HepG2 (cell line): Measurements from ENCODE around the gene SLC8B1. TPM values are rescaled to one million over a fixed set of nuclear protein-coding genes. Genes with fewer than 3 reads are reported as not detected.

Source experiments
- ARID4A ChIP-seq: sonication (generic); formaldehyde crosslinking; IDR thresholded peaks from 2 replicates; pipeline ENCODE4 v1.5.0; 2020; ENCODE audit warnings: mild to moderate bottlenecking, missing genetic modification reagents, borderline replicate concordance
- DBP ChIP-seq: sonication (generic); formaldehyde crosslinking; IDR thresholded peaks from 2 replicates; pipeline ENCODE4 v1.4.0; 2020; ENCODE audit warnings: missing genetic modification reagents; ENCODE audit errors: not compliant biosample characterization
- IKZF4 ChIP-seq: sonication (generic); formaldehyde crosslinking; IDR thresholded peaks from 2 replicates; pipeline ENCODE4 v1.5.1; 2020; ENCODE audit warnings: borderline replicate concordance, mild to moderate bottlenecking, low read depth, missing genetic modification reagents; ENCODE audit errors: not compliant biosample characterization
- KDM2A ChIP-seq: sonication (generic); formaldehyde crosslinking; IDR thresholded peaks from 2 replicates; pipeline ENCODE4 v1.4.0; 2020; ENCODE audit warnings: low read depth, missing genetic modification reagents, borderline replicate concordance
- KLF16 ChIP-seq, 2 experiments: sonication (generic) in 1 of 2; formaldehyde crosslinking in 1 of 2; IDR thresholded peaks; 2 replicates each; pipeline versions ENCODE4 v1.6.1 to v1.8.0; 2016 to 2023; ENCODE audit warnings: missing genetic modification reagents in 2 of 2, missing compliant biosample characterization in 1 of 2
- MED1 ChIP-seq: sonication (generic); formaldehyde crosslinking; IDR thresholded peaks from 2 replicates; pipeline ENCODE4 v1.4.0; 2020; ENCODE audit warnings: missing genetic modification reagents
- MNT ChIP-seq: fragments of 450-650 bp; IDR thresholded peaks from 2 replicates; pipeline ENCODE4 v1.6.1; 2016
- MTF2 ChIP-seq: sonication (generic); formaldehyde crosslinking; IDR thresholded peaks from 2 replicates; pipeline ENCODE4 v1.5.0; 2020; ENCODE audit warnings: missing genetic modification reagents, borderline replicate concordance
- MXI1 ChIP-seq: IDR thresholded peaks from 3 replicates; pipeline ENCODE4 v1.6.1; 2012; ENCODE audit warnings: low read depth, low read length, inconsistent platforms, borderline replicate concordance
- NCOA2 ChIP-seq: sonication (generic); formaldehyde crosslinking; IDR thresholded peaks from 2 replicates; pipeline ENCODE4 v1.8.0; 2022; ENCODE audit warnings: inconsistent platforms
- NR2C2 ChIP-seq: sonication (generic); formaldehyde crosslinking; IDR thresholded peaks from 2 replicates; pipeline ENCODE4 v1.4.0; 2020; ENCODE audit warnings: missing genetic modification reagents, mild to moderate bottlenecking, moderate library complexity, borderline replicate concordance
- SIN3A ChIP-seq: IDR thresholded peaks from 2 replicates; pipeline ENCODE4 v1.6.1; 2011; ENCODE audit warnings: low read depth, mild to moderate bottlenecking, control low read depth, low read length, borderline replicate concordance
- SMC3 ChIP-seq: IDR thresholded peaks from 2 replicates; pipeline ENCODE4 v1.6.1; 2011; ENCODE audit warnings: low read length, improper control_type of control experiment
- SOX13 ChIP-seq, 3 experiments: fragments of 450-650 bp in 1 of 3; sonication (generic) in 1 of 3; formaldehyde crosslinking in 1 of 3; IDR thresholded peaks in 2 of 3; conservative IDR thresholded peaks in 1 of 3; 2 replicates each; pipeline versions ENCODE4 v1.5.0 to v1.6.1; 2016 to 2020; ENCODE audit warnings: antibody characterized with exemption in 1 of 3, mild to moderate bottlenecking in 1 of 3, missing compliant biosample characterization in 1 of 3, missing genetic modification reagents in 1 of 3, moderate library complexity in 1 of 3
- SPEN ChIP-seq: sonication (generic); formaldehyde crosslinking; IDR thresholded peaks from 2 replicates; pipeline ENCODE4 v1.5.1; 2020; ENCODE audit warnings: low read depth, mild to moderate bottlenecking, missing genetic modification reagents
- TBL1XR1 ChIP-seq: fragments of 150-350 bp; IDR thresholded peaks from 2 replicates; pipeline ENCODE4 v1.6.1; 2014; ENCODE audit warnings: borderline replicate concordance, low read length; ENCODE audit not compliant: partially characterized antibody
- TCF12 ChIP-seq, 2 experiments: fragments of 450-650 bp in 1 of 2; sonication (generic) in 1 of 2; formaldehyde crosslinking in 1 of 2; IDR thresholded peaks; 2 replicates each; pipeline versions ENCODE4 v1.6.1 to v1.8.0; 2017 to 2022; ENCODE audit warnings: antibody characterized with exemption in 1 of 2, mild to moderate bottlenecking in 1 of 2, missing genetic modification reagents in 1 of 2, moderate library complexity in 1 of 2
- ZNF235 ChIP-seq: sonication (generic); formaldehyde crosslinking; IDR thresholded peaks from 2 replicates; pipeline ENCODE4 v1.8.1; 2023; ENCODE audit warnings: mild to moderate bottlenecking, missing genetic modification reagents, borderline replicate concordance
- ZNF616 ChIP-seq: sonication (generic); formaldehyde crosslinking; IDR thresholded peaks from 2 replicates; pipeline ENCODE4 v1.5.0; 2020; ENCODE audit warnings: low read depth, mild to moderate bottlenecking, missing genetic modification reagents
- ZNF839 ChIP-seq: sonication (generic); formaldehyde crosslinking; IDR thresholded peaks from 2 replicates; pipeline ENCODE4 v1.4.0; 2020; ENCODE audit warnings: missing genetic modification reagents, mild to moderate bottlenecking, borderline replicate concordance
- polyA plus RNA-seq, 8 experiments: library from polyadenylated mRNA; depleted of rRNA in 3 of 8; stranded (reverse) in 7 of 8; unstranded in 1 of 8; fragments of >200 nt; fragmentation: Illumina TruSeq in 4 of 8; extraction: Trizol in 4 of 8; gene quantifications; 2 replicates each; pipeline versions ENCODE4 v1.2.1 to v1.2.3, GENCODE V29; 2011 to 2016; ENCODE audit warnings: low read depth in 4 of 8, missing spikeins in 1 of 8, mixed read lengths in 1 of 8; ENCODE audit not compliant: insufficient read depth in 1 of 8
- total RNA-seq, 5 experiments: library from RNA; depleted of rRNA; stranded (reverse); fragments of >200 nt; fragmentation: Illumina TruSeq; extraction: Trizol; gene quantifications; 2 replicates each; pipeline ENCODE4 v1.2.3, GENCODE V29; 2016; ENCODE audit warnings: low read depth in 1 of 5

The SLC8B1 gene
- total and polyA plus RNA-seq, 2 of the 13 experiments (the other 11 are each of a cell fraction or from before 2014, with no cell fraction given): 6.8 to 8.0 TPM

- TF ChIP-seq MXI1 (peak; percentile 79; the same call in 2 of the 3 replicates), KDM2A (CRISPR knock-in tag) (0 out of 2 replicates have a peak, but pooled peaks have one; percentile 47), NR2C2 (CRISPR knock-in tag) (peak; percentile 54; the same call in 1 of the 2 replicates), ZNF616 (CRISPR knock-in tag) (0 out of 2 replicates have a peak, but pooled peaks have one; percentile 75), SMC3 (no peak), ZNF839 (CRISPR knock-in tag) (peak; percentile 1; the same call in 1 of the 2 replicates), TBL1XR1 (peak; percentile 20), TCF12 (IDR thresholded peaks at IDR 0.05) (no peak), TCF12 (CRISPR knock-in tag; IDR thresholded peaks at IDR 0.05) (0 out of 2 replicates have a peak, but pooled peaks have one; percentile 56), MED1 (CRISPR knock-in tag) (0 out of 2 replicates have a peak, but pooled peaks have one; percentile 15), DBP (CRISPR knock-in tag) (no peak), SOX13 (IDR thresholded peaks at IDR 0.05) (no peak), SOX13 (CRISPR knock-in tag; conservative IDR thresholded peaks at IDR 0.05 in 1 of 2, IDR thresholded peaks at IDR 0.05 in 1 of 2) (peak in 1 of 2 experiments; percentile 10; a peak in 1 of 4 replicates), KLF16 (CRISPR knock-in tag; IDR thresholded peaks at IDR 0.05) (0 out of 4 replicates have a peak, but pooled peaks of 1 of the 2 experiments have one; percentile 22), MNT (0 out of 2 replicates have a peak, but pooled peaks have one; percentile 17), SPEN (CRISPR knock-in tag) (peak; percentile 61), MTF2 (no peak), SIN3A (peak; percentile 79; the same call in 1 of the 2 replicates), ARID4A (CRISPR knock-in tag) (peak; percentile 76; the same call in 1 of the 2 replicates), IKZF4 (CRISPR knock-in tag) (peak; percentile 69), ZNF235 (peak; percentile 54; the same call in 1 of the 2 replicates), NCOA2 (CRISPR knock-in tag) (peak; percentile 23; the same call in 1 of the 2 replicates)
Measured at GRCh38 chr12:113358381-113359132, 23.6 kb upstream of the SLC8B1 start, which contains the start of gene PLBD2 (continued).
